Measurements from ENCODE around the gene JOSD2. TPM values are rescaled to one million over a fixed set of nuclear protein-coding genes. Genes with fewer than 3 reads are reported as not detected.

JOSD2 gene
- total RNA-seq, 1 experiment from 2014 or later: 5.4 TPM

DNA sequence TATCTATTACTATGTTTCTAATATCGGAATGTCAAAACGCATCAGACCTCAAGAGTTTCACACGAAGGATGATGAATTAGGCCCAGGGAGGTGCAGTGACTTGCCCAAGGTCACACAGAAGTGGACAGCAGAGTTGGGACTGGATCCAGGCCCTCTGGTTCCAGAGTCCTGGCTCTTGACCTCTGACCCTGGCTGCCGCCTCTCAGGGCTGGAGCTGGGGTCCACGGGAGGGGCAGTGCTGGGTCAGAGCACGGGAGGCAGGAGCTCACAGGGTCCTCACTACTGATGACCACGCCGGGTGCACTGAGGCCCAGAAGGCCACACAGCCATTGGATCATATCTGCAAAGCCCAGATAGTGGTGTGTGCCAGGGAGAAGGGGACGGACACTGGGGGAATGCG lies 11.9 kb upstream of the JOSD2 start:
- H3K79me2 ChIP-seq (ENCODE audit: insufficient read depth, low read length): no peaks in the 10 kb centered on the region
- TF ChIP-seq, protein P1, sequence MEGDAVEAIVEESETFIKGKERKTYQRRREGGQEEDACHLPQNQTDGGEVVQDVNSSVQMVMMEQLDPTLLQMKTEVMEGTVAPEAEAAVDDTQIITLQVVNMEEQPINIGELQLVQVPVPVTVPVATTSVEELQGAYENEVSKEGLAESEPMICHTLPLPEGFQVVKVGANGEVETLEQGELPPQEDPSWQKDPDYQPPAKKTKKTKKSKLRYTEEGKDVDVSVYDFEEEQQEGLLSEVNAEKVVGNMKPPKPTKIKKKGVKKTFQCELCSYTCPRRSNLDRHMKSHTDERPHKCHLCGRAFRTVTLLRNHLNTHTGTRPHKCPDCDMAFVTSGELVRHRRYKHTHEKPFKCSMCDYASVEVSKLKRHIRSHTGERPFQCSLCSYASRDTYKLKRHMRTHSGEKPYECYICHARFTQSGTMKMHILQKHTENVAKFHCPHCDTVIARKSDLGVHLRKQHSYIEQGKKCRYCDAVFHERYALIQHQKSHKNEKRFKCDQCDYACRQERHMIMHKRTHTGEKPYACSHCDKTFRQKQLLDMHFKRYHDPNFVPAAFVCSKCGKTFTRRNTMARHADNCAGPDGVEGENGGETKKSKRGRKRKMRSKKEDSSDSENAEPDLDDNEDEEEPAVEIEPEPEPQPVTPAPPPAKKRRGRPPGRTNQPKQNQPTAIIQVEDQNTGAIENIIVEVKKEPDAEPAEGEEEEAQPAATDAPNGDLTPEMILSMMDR (conservative IDR thresholded peaks at IDR 0.05): no peak
- H3K14ac ChIP-seq (ENCODE audit: insufficient read depth, low read length): no peak overlapping the region

More for the DNA sequence above, 11.9 kb upstream of the JOSD2 start:
- no peak overlapping the region for H2AK5ac ChIP-seq (ENCODE audit: insufficient read length, low read length)
- no peak overlapping the region for H3K23ac ChIP-seq (ENCODE audit: insufficient read length, low read depth, low read length)
- H2BK15ac ChIP-seq (ENCODE audit: low read depth, low read length): no peak overlapping the region
- H4K8ac ChIP-seq (replicated peaks; ENCODE audit: insufficient read length, low read depth, low read length): no peak overlapping the region
- H3K4ac ChIP-seq (ENCODE audit: low read depth, low read length): no peak overlapping the region
- no peak overlapping the region for H3K9ac ChIP-seq (ENCODE audit: extremely low read depth, insufficient read length, low read length)
- Mint-ChIP-seq H3K36me3 (ENCODE audit: insufficient read depth in 1 of 3, low read depth in 3 of 3) (peaks cover 5 to 7% (median 5%) of the 10 kb centered on the region in 3 experiments; a peak in 4 of 7 replicates), H3K4me3 (no peak overlapping the region; a peak in 1 of 5 replicates), H3K9me3 (no peaks in the 10 kb centered on the region), H3K27ac (no peak overlapping the region), H3K27me3 (ENCODE audit: low read depth) (peaks cover 39% of the 10 kb centered on the region), H3K4me1 (no peaks in the 10 kb centered on the region)
- H3K27me3 ChIP-seq (ENCODE audit: insufficient read depth, low read length): 0 out of 2 replicates have a peak, but pooled peaks cover 3% of the 10 kb centered on the region
- H3K56ac ChIP-seq (ENCODE audit: insufficient read length, low read depth, low read length): no peak overlapping the region
- no peak overlapping the region for H4K91ac ChIP-seq (ENCODE audit: insufficient read length, low read depth, low read length)
- H2BK20ac ChIP-seq (ENCODE audit: low read depth, low read length, poor library complexity, severe bottlenecking): no peak overlapping the region
- H3K4me2 ChIP-seq (ENCODE audit: insufficient read depth, insufficient read length, low read length): no peak overlapping the region
- H3K23me2 ChIP-seq (ENCODE audit: insufficient read length, low read depth, low read length, poor library complexity, severe bottlenecking): no peaks in the 10 kb centered on the region
- H2BK12ac ChIP-seq (ENCODE audit: insufficient read length, low read depth, low read length): no peak overlapping the region
- no peak overlapping the region for H3T11ph ChIP-seq (ENCODE audit: low read length)
- H2BK5ac ChIP-seq (ENCODE audit: insufficient read length, low read length): no peak overlapping the region
- WGBS (ENCODE audit: extremely low coverage, insufficient read length, low lambda C conversion rate): no CpG with 5 or more reads among the region's 10 CpGs
- H3K18ac ChIP-seq (ENCODE audit: insufficient read length, low read depth, low read length): no peak overlapping the region
- no peaks in the 10 kb centered on the region for H3K9me3 ChIP-seq (ENCODE audit: control insufficient read depth, low read depth, low read length)
- H4K5ac ChIP-seq (ENCODE audit: insufficient read length, low read depth, low read length): no peak overlapping the region
- no peak for DNase-seq
- H4K20me1 ChIP-seq (ENCODE audit: control insufficient read depth, insufficient read depth, insufficient read length): no peaks in the 10 kb centered on the region
- no peak overlapping the region for H3K27ac ChIP-seq (ENCODE audit: insufficient read length, low read depth, low read length)
- no peaks in the 10 kb centered on the region for H3K4me1 ChIP-seq (ENCODE audit: insufficient read depth, low read length)
- H2BK120ac ChIP-seq (ENCODE audit: low read depth, low read length, poor library complexity, severe bottlenecking): no peak overlapping the region
- no peak overlapping the region for H2AFZ ChIP-seq (ENCODE audit: low read length)
- H3K79me1 ChIP-seq (ENCODE audit: insufficient read depth, low read depth, low read length, poor library complexity, severe bottlenecking): no peaks in the 10 kb centered on the region

All from H9 (cell line).